HG03460 (cell line): ENCODE measurements around the gene GMDS.
"Not testable (repeated sequence)": the region's sequence is repeated elsewhere in the genome, so short reads cannot be mapped to it uniquely, and the experiment has no call there.

Experiments used
- ATAC-seq: cut with Tn5 transposase; IDR thresholded peaks from one replicate; pipeline ENCODE4 v1.9.1; 2021; ENCODE audit not compliant: unreplicated experiment

GMDS gene

GRCh38 chr6:1869769-1870168 lies 375.6 kb downstream of the GMDS start:
- ATAC-seq = no peak

- peak; percentile 9 for ATAC-seq
Observed at GRCh38 chr6:1869308-1869707, 376.1 kb downstream of the GMDS start.

- ATAC-seq = peak; percentile 80
Observed at GRCh38 chr6:1868561-1869261, 376.7 kb downstream of the GMDS start.

GRCh38 chr6:1867197-1867596 lies 378.2 kb downstream of the GMDS start:
- ATAC-seq = no peak

GRCh38 chr6:1865585-1865984 lies 379.8 kb downstream of the GMDS start:
- ATAC-seq = no peak

GRCh38 chr6:1864496-1864895 lies 380.9 kb downstream of the GMDS start:
- no peak for ATAC-seq

GRCh38 chr6:1862411-1862810 lies 383.0 kb downstream of the GMDS start:
- ATAC-seq = no peak

GRCh38 chr6:1860756-1861348 lies 384.6 kb downstream of the GMDS start:
- no peak for ATAC-seq

GRCh38 chr6:1858859-1859258 lies 386.5 kb downstream of the GMDS start:
- ATAC-seq = no peak

GRCh38 chr6:1858196-1858595 lies 387.2 kb downstream of the GMDS start:
- no peak for ATAC-seq

- peak; percentile 91 for ATAC-seq
Observed at GRCh38 chr6:1856381-1856780, 389.0 kb downstream of the GMDS start.

GRCh38 chr6:1855890-1856289 lies 389.5 kb downstream of the GMDS start:
- no peak for ATAC-seq

GRCh38 chr6:1854296-1854695 lies 391.1 kb downstream of the GMDS start:
- ATAC-seq = no peak

- ATAC-seq = no peak
Observed at GRCh38 chr6:1853761-1854160, 391.6 kb downstream of the GMDS start.

GRCh38 chr6:1851681-1852456 lies 393.5 kb downstream of the GMDS start:
- no peak for ATAC-seq

- ATAC-seq = no peak
Observed at GRCh38 chr6:1850840-1851157, 394.6 kb downstream of the GMDS start.

- no peak for ATAC-seq
Observed at GRCh38 chr6:1850121-1850839, 395.1 kb downstream of the GMDS start.

GRCh38 chr6:1849691-1850090 lies 395.7 kb downstream of the GMDS start:
- no peak for ATAC-seq

- no peak for ATAC-seq
Observed at GRCh38 chr6:1848752-1849151, 396.7 kb downstream of the GMDS start.

- no peak for ATAC-seq
Observed at GRCh38 chr6:1846611-1847010, 398.8 kb downstream of the GMDS start.

- not testable (repeated sequence) for ATAC-seq
Observed at GRCh38 chr6:1845543-1845942, 399.9 kb downstream of the GMDS start.

- no peak for ATAC-seq
Observed at GRCh38 chr6:1842334-1842733, 403.1 kb downstream of the GMDS start.
